ENCODE data around the gene NOL4L. TPM values are rescaled to one million over a fixed set of nuclear protein-coding genes. Genes with fewer than 3 reads are reported as not detected.

The NOL4L gene
- polyA plus RNA-seq, 2 of the 4 experiments (the other 2 are of a cell fraction): 9.5 to 11.8 TPM

- Histone ChIP-seq H3K4me1 (no peaks in the 10 kb centered on the region), H3K9me3 (no peaks in the 10 kb centered on the region), H3K27ac (no peak overlapping the region), H3K4me3 (no peak overlapping the region), H3K4me2 (no peak overlapping the region)
- DNase-seq (ENCODE audit: low read depth in 1 of 2, low spot score in 1 of 2): no peak
- no peak for FAIRE-seq
- no peak for TF ChIP-seq JUNB (IDR thresholded peaks at IDR 0.05)
- no peak for TF ChIP-seq MAZ (IDR thresholded peaks at IDR 0.05; ENCODE audit: borderline replicate concordance, low read depth, low read length)
- no peak for TF ChIP-seq RCOR1 (IDR thresholded peaks at IDR 0.05; ENCODE audit: low read depth, low read length)
- TF ChIP-seq KDM5A (IDR thresholded peaks at IDR 0.05): no peak
- TF ChIP-seq SMC3 (IDR thresholded peaks at IDR 0.05): no peak
- no peak for TF ChIP-seq EP300 (IDR thresholded peaks at IDR 0.05)
- no peak for TF ChIP-seq ELK1 (IDR thresholded peaks at IDR 0.05; ENCODE audit: low read depth, low read length)
- TF ChIP-seq CEBPB (IDR thresholded peaks at IDR 0.05): no peak
- TF ChIP-seq POLR2A (IDR thresholded peaks at IDR 0.05; ENCODE audit: low read length): no peak
- TF ChIP-seq EHMT2 (IDR thresholded peaks at IDR 0.05; ENCODE audit: low read depth): no peak
- no peak for TF ChIP-seq ZSCAN20 (CRISPR knock-in tag; IDR thresholded peaks at IDR 0.05)
- WGBS (ENCODE audit: missing lambda C conversion rate): 85% methylated on average over 7 of the region's 7 CpGs
- ATAC-seq: no peak
- CTCF ChIA-PET: interaction anchor here (0.5 to 1.5 kb wide), 7 partner anchors 9 to 791 kb away, joined by 3 to 6 read pairs (median 4); no protein-coding TSS in a partner anchor
- POLR2A ChIA-PET: no interaction called here
Observed at GRCh38 chr20:32436968-32437367, 148.2 kb downstream of the NOL4L start.

GRCh38 chr20:32436142-32436861 lies 148.8 kb downstream of the NOL4L start:
- H3K4me3 ChIP-seq: no peak overlapping the region
- no peaks in the 10 kb centered on the region for H3K9me3 ChIP-seq
- ChIA-PET POLR2A (no interaction called here), CTCF (interaction anchor here (0.9 to 1.5 kb wide), 5 partner anchors 13 to 86 kb away, joined by 3 to 6 read pairs (median 3); no protein-coding TSS in a partner anchor)
- H3K4me2 ChIP-seq: no peak overlapping the region
- DNase-seq (ENCODE audit: low read depth in 1 of 2, low spot score in 1 of 2): no peak
- WGBS (ENCODE audit: missing lambda C conversion rate): 95% methylated on average over 11 of the region's 11 CpGs
- H3K27ac ChIP-seq: no peak overlapping the region
- no peak for ATAC-seq
- no peak for FAIRE-seq
- TF ChIP-seq HES2 (IDR thresholded peaks at IDR 0.05) (no peak), MAZ (IDR thresholded peaks at IDR 0.05; ENCODE audit: borderline replicate concordance, low read depth, low read length) (no peak), PBX3 (IDR thresholded peaks at IDR 0.05) (no peak), HOXB5 (CRISPR knock-in tag; IDR thresholded peaks at IDR 0.05) (no peak), TFCP2L1 (CRISPR knock-in tag; IDR thresholded peaks at IDR 0.05) (no peak), HDAC2 (IDR thresholded peaks at IDR 0.05) (no peak), EHF (CRISPR knock-in tag; IDR thresholded peaks at IDR 0.05) (no peak), MAX (IDR thresholded peaks at IDR 0.05) (no peak), ATOH8 (CRISPR knock-in tag; IDR thresholded peaks at IDR 0.05; ENCODE audit: low read depth) (no peak), NFE2L2 (conservative IDR thresholded peaks at IDR 0.05; ENCODE audit: low read length) (no peak), E2F6 (IDR thresholded peaks at IDR 0.05; ENCODE audit: borderline replicate concordance, low read depth) (no peak), KDM1A (IDR thresholded peaks at IDR 0.05; ENCODE audit: low read depth) (no peak), FOXS1 (CRISPR knock-in tag; IDR thresholded peaks at IDR 0.05) (no peak), GATA3 (IDR thresholded peaks at IDR 0.05; ENCODE audit: borderline replicate concordance) (no peak), FOSL2 (IDR thresholded peaks at IDR 0.05) (no peak), FOSL2 (CRISPR knock-in tag; IDR thresholded peaks at IDR 0.05) (no peak), ZFP36 (IDR thresholded peaks at IDR 0.05; ENCODE audit: borderline replicate concordance, partially characterized antibody) (no peak)
- H3K4me1 ChIP-seq: no peaks in the 10 kb centered on the region
